Astrocyte (in vitro differentiated cells and primary cell): ENCODE results near the gene SBF2.

Experiments used
- CTCF ChIP-seq: IDR thresholded peaks from 2 replicates; pipeline ENCODE4 v1.5.1; 2011; ENCODE audit warnings: low read depth, mild to moderate bottlenecking, inconsistent platforms, low read length, moderate library complexity; ENCODE audit not compliant: insufficient read depth
- EZH2 ChIP-seq: IDR thresholded peaks from 2 replicates; pipeline ENCODE4 v1.6.1; 2012; ENCODE audit warnings: mild to moderate bottlenecking, low read length, inconsistent platforms; ENCODE audit not compliant: insufficient read depth

- TF ChIP-seq CTCF: no peak
- TF ChIP-seq EZH2: no peak
Observed at GRCh38 chr11:10303558-10304363, 9.7 kb upstream of the SBF2 start.
